ENCODE measurements around the gene STN1. TPM values are rescaled to one million over a fixed set of nuclear protein-coding genes. Genes with fewer than 3 reads are reported as not detected.

The STN1 gene
- total and polyA plus RNA-seq, 2 of the 4 experiments (the other 2 are of a cell fraction) = 17.8 to 32.3 TPM

GRCh38 chr10:103855852-103856796 is 61.9 kb downstream of the STN1 start:
- Histone ChIP-seq H3K9ac (ENCODE audit: low read depth, low read length) (0 out of 2 replicates have a peak overlapping the region, but pooled peaks have one; percentile 11), H3K79me1 (ENCODE audit: low read depth in 1 of 2, low read length in 2 of 2) (peaks cover 7 to 38% of the 10 kb centered on the region in 2 experiments; a peak in 3 of 4 replicates), H3K4me3 (ENCODE audit: insufficient read depth, low read depth, low read length) (peak overlapping the region; percentile 92), H4K20me1 (ENCODE audit: insufficient read depth, low read length) (no peaks in the 10 kb centered on the region), H3K4me1 (ENCODE audit: control insufficient read depth, insufficient read depth, low read length) (peaks cover 24% of the 10 kb centered on the region), H4K5ac (ENCODE audit: low read depth, low read length) (no peak overlapping the region; the same call in 1 of the 2 replicates), H3K56ac (ENCODE audit: extremely low read depth, insufficient read depth, low read length) (0 out of 2 replicates have a peak overlapping the region, but pooled peaks have one; percentile 4), H2AK9ac (replicated peaks; ENCODE audit: low read depth, low read length, poor library complexity) (peak overlapping the region; percentile 31), H3K9me1 (ENCODE audit: insufficient read depth, low read length) (peaks cover 11% of the 10 kb centered on the region), H3K23ac (ENCODE audit: low read depth, low read length) (peak overlapping the region; percentile 41; the same call in 1 of the 2 replicates), H3K27ac (ENCODE audit: insufficient read depth, low read length) (no peak overlapping the region), H4K91ac (ENCODE audit: insufficient read depth, low read depth, low read length) (no peak overlapping the region), H4K8ac (ENCODE audit: low read depth in 2 of 2, low read length in 2 of 2) (peak overlapping the region in 1 of 2 experiments; percentile 51; a peak in 1 of 4 replicates), H3K14ac (replicated peaks; ENCODE audit: low read depth, low read length) (0 out of 2 replicates have a peak overlapping the region, but pooled peaks have one; percentile 46), H3K9me3 (ENCODE audit: control insufficient read depth, insufficient read depth, low read length) (no peaks in the 10 kb centered on the region), H3K27me3 (ENCODE audit: control insufficient read depth, insufficient read depth, low read length) (no peaks in the 10 kb centered on the region), H2BK5ac (ENCODE audit: low read depth, low read length, poor library complexity, severe bottlenecking) (no peak overlapping the region), H2BK20ac (ENCODE audit: low read depth, low read length) (peak overlapping the region; percentile 28; the same call in 1 of the 2 replicates), H2AK5ac (ENCODE audit: low read depth, low read length) (peak overlapping the region; percentile 50; the same call in 1 of the 2 replicates), H3K36me3 (ENCODE audit: control insufficient read depth, insufficient read depth, low read length) (no peaks in the 10 kb centered on the region), H3K4me2 (ENCODE audit: low read depth, low read length) (peak overlapping the region; percentile 51), H3K18ac (ENCODE audit: low read depth, low read length) (no peak overlapping the region; the same call in 1 of the 2 replicates), H2BK120ac (ENCODE audit: low read depth, low read length) (no peak overlapping the region), H3K4ac (ENCODE audit: low read depth, low read length) (peak overlapping the region; percentile 42), H2BK15ac (ENCODE audit: low read depth, low read length) (no peak overlapping the region), H2AFZ (replicated peaks; ENCODE audit: low read length, poor library complexity) (peak overlapping the region; percentile 68)
- in situ Hi-C loops (cut with MboI; ENCODE audit: low sequenced_read_pairs) = loop anchor here (5.0 to 10.0 kb wide), 2 partner anchors 139 to 261 kb away; no protein-coding TSS in a partner anchor
- intact Hi-C loops (cut with micrococcal nuclease) = loop anchor here (5.0 kb wide), 1 partner anchor 259 kb away; no protein-coding TSS in a partner anchor
- no peak for DNase-seq
- BruUV-seq (replicated peaks) = no TSS peak
- no peak; the same call in 1 of the 2 replicates for ATAC-seq (ENCODE audit: low read depth)
- WGBS, 2 experiments (ENCODE audit: extremely low coverage in 2 of 2, insufficient read length in 1 of 2) = 40% methylated on average over 1 of the region's 34 CpGs; no CpG with 5 or more reads in 1 of the 2 experiments
- ChIA-PET CTCF (interaction anchor here (1.0 kb wide), 1 partner anchor 143 kb away, joined by 4 read pairs; no protein-coding TSS in a partner anchor), POLR2A (ENCODE audit: unreplicated experiment) (no interaction called here)
- TF ChIP-seq CHD1 (IDR thresholded peaks at IDR 0.05; ENCODE audit: low read depth, low read length) (no peak), MAFK (IDR thresholded peaks at IDR 0.05; ENCODE audit: low read depth, low read length) (no peak), NFE2L2 (IDR thresholded peaks at IDR 0.05; ENCODE audit: low read depth, low read length) (no peak), MXI1 (IDR thresholded peaks at IDR 0.05; ENCODE audit: borderline replicate concordance, low read depth, low read length) (no peak), CEBPB (IDR thresholded peaks at IDR 0.05; ENCODE audit: low read depth, low read length) (peak; percentile 77), FOS (IDR thresholded peaks at IDR 0.05; ENCODE audit: low read depth, low read length) (no peak)
- dilution Hi-C loops (cut with HindIII; ENCODE audit: low sequenced_read_pairs, unreplicated experiment) = loop anchor here (25.0 kb wide), 1 partner anchor 144 kb away; no protein-coding TSS in a partner anchor

All from IMR-90 (cell line).